Esophagus muscularis mucosa (tissue), 4 donors: ENCODE data around the gene MFSD1.

ENCODE experiments used
- CTCF ChIP-seq, 3 experiments: fragments of 200-600 bp in 2 of 3; fragments of 450-650 bp in 1 of 3; sonication (generic) in 2 of 3; IDR thresholded peaks; one replicate each; pipeline ENCODE4 v1.5.1; 2017 to 2019; ENCODE audit warnings: antibody characterized with exemption in 3 of 3, mild to moderate bottlenecking in 2 of 3, moderate library complexity in 1 of 3
- EP300 ChIP-seq: sonication (generic); formaldehyde crosslinking; IDR thresholded peaks from one replicate; pipeline ENCODE4 v1.6.1; 2017; ENCODE audit warnings: antibody characterized with exemption
- POLR2AphosphoS5 ChIP-seq, 2 donors: sonication (generic); formaldehyde crosslinking; IDR thresholded peaks; one replicate each; pipeline ENCODE4 v1.6.1; 2017; ENCODE audit warnings: antibody characterized with exemption in 2 of 2

- no peak for TF ChIP-seq CTCF (IDR thresholded peaks at IDR 0.05)
- no peak for TF ChIP-seq POLR2AphosphoS5 (IDR thresholded peaks at IDR 0.05)
- no peak for TF ChIP-seq EP300
Measured at GRCh38 chr3:158801201-158801600, 653 bp upstream of the MFSD1 start.
